GM12892 (cell line): ENCODE data around the gene TBX15.

ENCODE experiments used
- POLR2A ChIP-seq: IDR thresholded peaks from 2 replicates; pipeline ENCODE4 v1.6.1; 2011; ENCODE audit warnings: low read depth, low read length, control low read depth
- POLR2AphosphoS5 ChIP-seq: IDR thresholded peaks from 2 replicates; pipeline ENCODE4 v1.6.1; 2011; ENCODE audit warnings: low read depth, low read length, control low read depth

GRCh38 chr1:118992237-118992825, 4.2 kb upstream of the TBX15 start:
- TF ChIP-seq POLR2AphosphoS5 (no peak), POLR2A (no peak)
